Endothelial cell of umbilical vein (primary cell): ENCODE results near the gene IGFBP2. TPM values are rescaled to one million over a fixed set of nuclear protein-coding genes. Genes with fewer than 3 reads are reported as not detected.

Source experiments
- BruUV-seq: library from RNA; stranded (reverse); fragments of 400-500 nt; replicated peaks from 2 replicates; lab custom pipeline; 2021; lab: Mats Ljungman, UMichigan
- CTCF ChIA-PET: fragments of 300-600, 350-600 bp; sonication (Branson Sonifier 250); formaldehyde crosslinking; loops from one replicate; lab custom pipeline; 2021; ENCODE audit warnings: antibody characterized with exemption, inconsistent platforms; lab: Charles Lee
- POLR2A ChIA-PET: fragments of 300-600, 350-600 bp; sonication (Branson Sonifier 250); formaldehyde crosslinking; loops from one replicate; lab custom pipeline; 2021; ENCODE audit warnings: antibody characterized with exemption, inconsistent platforms; lab: Charles Lee
- DNase-seq: peaks from one replicate; pipeline ENCODE4 v3.0.0-alpha.2; 2011; ENCODE audit warnings: low read depth, low spot score
- FAIRE-seq: peaks from 2 replicates; lab custom pipeline; 2011; peaks lifted over from hg19 to GRCh38; lab: Jason Lieb, UNC
- H2AFZ ChIP-seq: 2 replicates; pipeline ENCODE4 v1.6.0; 2012; ENCODE audit warnings: low read depth, low read length, control low read depth, inconsistent platforms
- H3K27ac ChIP-seq: 2 replicates; pipeline ENCODE4 v1.5.1; 2011; ENCODE audit warnings: low read depth, mild to moderate bottlenecking, control low read depth, low read length, moderate library complexity; ENCODE audit not compliant: insufficient read depth
- H3K27me3 ChIP-seq, 2 experiments: 2 replicates each; pipeline versions ENCODE4 v1.6.0 to v1.6.1; 2011; ENCODE audit warnings: low read length in 2 of 2, mixed read lengths in 1 of 2; ENCODE audit not compliant: control insufficient read depth in 2 of 2, insufficient read depth in 2 of 2
- H3K36me3 ChIP-seq, 2 experiments: 2 replicates in 1 of 2; 3 replicates in 1 of 2; pipeline ENCODE4 v1.5.1; 2011; ENCODE audit warnings: low read length in 2 of 2, mild to moderate bottlenecking in 1 of 2, moderate library complexity in 1 of 2; ENCODE audit not compliant: control insufficient read depth in 2 of 2, insufficient read depth in 2 of 2; ENCODE audit errors: extremely low read depth in 1 of 2
- H3K4me1 ChIP-seq: 3 replicates; pipeline ENCODE4 v1.5.1; 2011; ENCODE audit warnings: mild to moderate bottlenecking, low read length; ENCODE audit not compliant: control insufficient read depth, insufficient read depth; ENCODE audit errors: extremely low read depth
- H3K4me2 ChIP-seq: 2 replicates; pipeline ENCODE4 v1.6.1; 2011; ENCODE audit warnings: low read length, control low read depth, mixed read lengths; ENCODE audit not compliant: insufficient read depth
- H3K4me3 ChIP-seq, 3 experiments: fragments of 200-600 bp in 1 of 3; sonication (generic), shearing (Covaris generic) in 1 of 3; replicated peaks in 1 of 3; 2 replicates each; pipeline ENCODE4 v1.5.1; 2011 to 2016; ENCODE audit warnings: control low read depth in 3 of 3, low read length in 3 of 3, mild to moderate bottlenecking in 2 of 3, inconsistent platforms in 1 of 3, low read depth in 1 of 3, moderate library complexity in 1 of 3; ENCODE audit not compliant: insufficient read depth in 1 of 3
- H3K79me2 ChIP-seq: 2 replicates; pipeline ENCODE4 v1.6.0; 2012; ENCODE audit warnings: low read length, inconsistent platforms; ENCODE audit not compliant: control insufficient read depth, insufficient read depth
- H3K9ac ChIP-seq: replicated peaks from 2 replicates; pipeline ENCODE3; 2011; ENCODE audit warnings: low read length, control low read depth; ENCODE audit not compliant: insufficient read depth; ENCODE audit errors: extremely low read depth
- H3K9me1 ChIP-seq: replicated peaks from 3 replicates; pipeline ENCODE4 v1.6.0; 2011; ENCODE audit warnings: mild to moderate bottlenecking, low read length; ENCODE audit not compliant: control insufficient read depth, insufficient read depth; ENCODE audit errors: extremely low read depth
- H3K9me3 ChIP-seq: replicated peaks from 2 replicates; pipeline ENCODE4 v1.5.1; 2012; ENCODE audit warnings: low read length, inconsistent platforms; ENCODE audit not compliant: control insufficient read depth, insufficient read depth
- H4K20me1 ChIP-seq: replicated peaks from 2 replicates; pipeline ENCODE3; 2011; ENCODE audit warnings: mild to moderate bottlenecking, low read length; ENCODE audit not compliant: control insufficient read depth, insufficient read depth; ENCODE audit errors: extremely low read depth
- CTCF ChIP-seq, 2 donors: IDR thresholded peaks; 1 replicate in 1 of 2; 2 replicates in 1 of 2; pipeline ENCODE4 v1.5.1; 2011; ENCODE audit warnings: low read length in 2 of 2, mild to moderate bottlenecking in 2 of 2, moderate library complexity in 2 of 2, control low read depth in 1 of 2, inconsistent platforms in 1 of 2, low read depth in 1 of 2; ENCODE audit not compliant: insufficient read depth in 1 of 2; ENCODE audit errors: extremely low read depth in 1 of 2
- EZH2 ChIP-seq: IDR thresholded peaks from 2 replicates; pipeline ENCODE4 v1.6.1; 2012; ENCODE audit warnings: borderline replicate concordance, low read depth, mild to moderate bottlenecking, moderate library complexity, low read length, inconsistent platforms; ENCODE audit not compliant: severe bottlenecking
- FOS ChIP-seq: IDR thresholded peaks from 2 replicates; pipeline ENCODE4 v1.6.1; 2011; ENCODE audit warnings: mild to moderate bottlenecking, low read length, moderate library complexity, borderline replicate concordance; ENCODE audit not compliant: insufficient read depth
- GATA2 ChIP-seq: IDR thresholded peaks from 2 replicates; pipeline ENCODE4 v1.7.0; 2011; ENCODE audit warnings: low read depth, mild to moderate bottlenecking, moderate library complexity, mixed read lengths, low read length; ENCODE audit not compliant: insufficient read length, insufficient read depth
- JUN ChIP-seq: IDR thresholded peaks from 2 replicates; pipeline ENCODE4 v1.6.1; 2011; ENCODE audit warnings: borderline replicate concordance, low read depth; ENCODE audit not compliant: insufficient read length, insufficient read depth
- MYC ChIP-seq: IDR thresholded peaks from one replicate; pipeline ENCODE4 v1.6.1; 2011; ENCODE audit warnings: mild to moderate bottlenecking, low read depth, low read length
- POLR2A ChIP-seq: IDR thresholded peaks from 2 replicates; pipeline ENCODE4 v1.6.1; 2012; ENCODE audit warnings: low read depth, mild to moderate bottlenecking, control low read depth, low read length
- POLR2AphosphoS5 ChIP-seq: IDR thresholded peaks from 2 replicates; pipeline ENCODE4 v1.6.1; 2012; ENCODE audit warnings: low read depth, mild to moderate bottlenecking, control low read depth, low read length, moderate library complexity; ENCODE audit not compliant: insufficient read depth
- dilution Hi-C: fragments of 300-500 bp; cut with MboI; formaldehyde crosslinking; loops from one replicate; pipeline ENCODE4 v1.15.0; 2019; ENCODE audit warnings: low sequenced_read_pairs; ENCODE audit not compliant: extremely low pct_ligation_motif_present
- intact Hi-C: fragments of 100-400 bp; cut with micrococcal nuclease; formaldehyde crosslinking; loops from one replicate; pipeline ENCODE4 v1.10.0; 2022
- polyA plus RNA-seq, 4 experiments: library from polyadenylated mRNA; depleted of rRNA in 3 of 4; stranded (reverse) in 3 of 4; unstranded in 1 of 4; fragments of >200 nt; gene quantifications; 2 replicates each; pipeline versions ENCODE4 v1.2.1 to v1.2.3, GENCODE V29; 2011 to 2012; ENCODE audit warnings: missing spikeins in 1 of 4
- total RNA-seq: library from RNA; stranded (reverse); gene quantifications from 2 replicates; pipeline ENCODE4 v1.2.3, GENCODE V29; 2021
- TF ChIP-seq, protein P1 (sequence below): IDR thresholded peaks from 2 replicates; pipeline ENCODE4 v1.6.1; 2011; ENCODE audit not compliant: insufficient read depth, insufficient read length

The IGFBP2 gene
- total and polyA plus RNA-seq, 2 donors (not counting 3 experiments of a cell fraction or from before 2014, with no cell fraction given): 212 to 261 TPM

- H3K9ac ChIP-seq: no peak overlapping the region
- H3K36me3 ChIP-seq: no peaks in the 10 kb centered on the region
- dilution Hi-C loops: no loop called here
- FAIRE-seq (no peak), DNase-seq (no peak)
- no peaks in the 10 kb centered on the region for H3K79me2 ChIP-seq
- ChIA-PET POLR2A (no interaction called here), CTCF (interaction anchor here (1.1 to 1.6 kb wide), 3 partner anchors 11 to 84 kb away, joined by 3 to 11 read pairs (median 4); no protein-coding TSS in a partner anchor)
- H3K9me1 ChIP-seq: no peaks in the 10 kb centered on the region
- H3K4me3 ChIP-seq: no peak overlapping the region
- BruUV-seq: no TSS peak
- intact Hi-C loops: no loop called here
- no peaks in the 10 kb centered on the region for H3K9me3 ChIP-seq
- no peak overlapping the region for H2AFZ ChIP-seq
- no peaks in the 10 kb centered on the region for H4K20me1 ChIP-seq
- H3K4me1 ChIP-seq: no peaks in the 10 kb centered on the region
- TF ChIP-seq, protein P1, sequence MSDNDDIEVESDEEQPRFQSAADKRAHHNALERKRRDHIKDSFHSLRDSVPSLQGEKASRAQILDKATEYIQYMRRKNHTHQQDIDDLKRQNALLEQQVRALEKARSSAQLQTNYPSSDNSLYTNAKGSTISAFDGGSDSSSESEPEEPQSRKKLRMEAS: no peak
- TF ChIP-seq EZH2: no peak
- TF ChIP-seq POLR2AphosphoS5: no peak
- TF ChIP-seq MYC: no peak
- TF ChIP-seq FOS: no peak
- TF ChIP-seq JUN: no peak
- no peak for TF ChIP-seq GATA2
- no peak for TF ChIP-seq POLR2A
- TF ChIP-seq CTCF (IDR thresholded peaks at IDR 0.05; ENCODE audit: extremely low read depth in 1 of 2, insufficient read depth in 1 of 2, low read depth in 1 of 2, low read length in 2 of 2): no peak
- H3K27me3 ChIP-seq: peaks cover 19 to 31% of the 10 kb centered on the region in 2 experiments
- H3K4me2 ChIP-seq: no peak overlapping the region
- H3K27ac ChIP-seq: no peak overlapping the region
Measured at GRCh38 chr2:216603884-216604245, 29.4 kb upstream of the IGFBP2 start.
